Dermis blood vessel endothelial cell (primary cell): ENCODE measurements around the gene CMC4. TPM values are rescaled to one million over a fixed set of nuclear protein-coding genes. Genes with fewer than 3 reads are reported as not detected.

Experiments used
- DNase-seq: peaks from one replicate; pipeline ENCODE4 v3.0.0; 2010
- total RNA-seq: library from RNA; depleted of rRNA; stranded (reverse); fragments of >200 nt; gene quantifications from 2 replicates; pipeline ENCODE4 v1.2.3, GENCODE V29; 2014

The CMC4 gene
- total RNA-seq, 1 donor from 2014 or later: 16.3 TPM

- no peak for DNase-seq
Measured at GRCh38 chrX:155053656-155054055, 17.3 kb downstream of the CMC4 start.

- no peak for DNase-seq
Measured at GRCh38 chrX:155052738-155053498, 18.0 kb downstream of the CMC4 start.

- DNase-seq: peak; percentile 74
Measured at GRCh38 chrX:155048977-155049619, 21.8 kb downstream of the CMC4 start.

- DNase-seq: no peak
Measured at GRCh38 chrX:155046811-155047528, 24.0 kb downstream of the CMC4 start.

GRCh38 chrX:155046129-155046810 lies 24.7 kb downstream of the CMC4 start:
- no peak for DNase-seq

- no peak for DNase-seq
Measured at GRCh38 chrX:155035688-155036087, 35.2 kb downstream of the CMC4 start.

GRCh38 chrX:155031657-155032056 lies 39.3 kb downstream of the CMC4 start:
- no peak for DNase-seq

GRCh38 chrX:155028877-155029291 lies 42.1 kb downstream of the CMC4 start:
- peak; percentile 6 for DNase-seq

- peak; percentile 5 for DNase-seq
Measured at GRCh38 chrX:155028129-155028528, 42.8 kb downstream of the CMC4 start.

GRCh38 chrX:155027509-155028066 lies 43.3 kb downstream of the CMC4 start:
- peak; percentile 66 for DNase-seq

GRCh38 chrX:155026727-155027508 lies 44.0 kb downstream of the CMC4 start, which contains the start of gene FUNDC2:
Gene FUNDC2, plus strand, starts transcription at chrX:155026844. Its CDS starts 95 bp downstream, at chrX:155026939.
- peak; percentile 95 for DNase-seq

- no peak for DNase-seq
Measured at GRCh38 chrX:155026420-155026726, 44.6 kb downstream of the CMC4 start.

- no peak for DNase-seq
Measured at GRCh38 chrX:155023907-155024833, 46.8 kb downstream of the CMC4 start.

- no peak for DNase-seq
Measured at GRCh38 chrX:155022585-155022984, 48.4 kb downstream of the CMC4 start, which contains the start of gene F8. Gene F8, minus strand, starts transcription at chrX:155022723. Its CDS starts 171 bp downstream, at chrX:155022552.

GRCh38 chrX:155020591-155020990 lies 50.3 kb downstream of the CMC4 start:
- no peak for DNase-seq

Other genes with a start within 250 kb of the CMC4 start
- not detected in 2 replicates for gene SMIM9, start 236.5 kb downstream of the CMC4 start, total RNA-seq
- 2.7 and 6.6 TPM in 2 replicates for gene F8A1, start 184.8 kb downstream of the CMC4 start, total RNA-seq
- gene F8, start 48.4 kb downstream of the CMC4 start, total RNA-seq: 12.4 and 19.1 TPM in 2 replicates
- 84.2 and 95.1 TPM in 2 replicates for gene FUNDC2, start 44.3 kb downstream of the CMC4 start, total RNA-seq
- 3.1 and 9.9 TPM in 2 replicates for gene MTCP1, start within 50 bp of the CMC4 start, total RNA-seq
- 17.4 and 28.9 TPM in 2 replicates for gene BRCC3, start 372 bp upstream of the CMC4 start, total RNA-seq
- 69.6 and 79.0 TPM in 2 replicates for gene VBP1, start 145.3 kb upstream of the CMC4 start, total RNA-seq
- gene RAB39B, start 193.4 kb upstream of the CMC4 start, total RNA-seq: 0.14 and 0.17 TPM in 2 replicates